Measurements from ENCODE around the gene TMTC2. TPM values are rescaled to one million over a fixed set of nuclear protein-coding genes. Genes with fewer than 3 reads are reported as not detected.
"Not testable (repeated sequence)": the region's sequence is repeated elsewhere in the genome, so short reads cannot be mapped to it uniquely, and the experiment has no call there.

The TMTC2 gene
- total RNA-seq, 1 donor from 2014 or later: 41.3 TPM

GRCh38 chr12:82841487-82841904, 154.8 kb downstream of the TMTC2 start:
- DNase-seq (ENCODE audit: low spot score): no peak

- DNase-seq (ENCODE audit: low spot score): no peak
Measured at GRCh38 chr12:82842480-82842879, 155.8 kb downstream of the TMTC2 start.

GRCh38 chr12:82845076-82845475, 158.4 kb downstream of the TMTC2 start:
- DNase-seq (ENCODE audit: low spot score): not testable (repeated sequence)

GRCh38 chr12:82848845-82849244, 162.1 kb downstream of the TMTC2 start:
- DNase-seq (ENCODE audit: low spot score): no peak

GRCh38 chr12:82852529-82852928, 165.8 kb downstream of the TMTC2 start:
- DNase-seq (ENCODE audit: low spot score): no peak

- DNase-seq (ENCODE audit: low spot score): no peak
Measured at GRCh38 chr12:82855872-82856271, 169.2 kb downstream of the TMTC2 start.

- no peak for DNase-seq (ENCODE audit: low spot score)
Measured at GRCh38 chr12:82857276-82857675, 170.6 kb downstream of the TMTC2 start.

- no peak for DNase-seq (ENCODE audit: low spot score)
Measured at GRCh38 chr12:82857911-82858533, 171.3 kb downstream of the TMTC2 start.

GRCh38 chr12:82858534-82858917, 171.8 kb downstream of the TMTC2 start:
- DNase-seq (ENCODE audit: low spot score): no peak

GRCh38 chr12:82862069-82862841, 175.5 kb downstream of the TMTC2 start:
- no peak for DNase-seq (ENCODE audit: low spot score)

GRCh38 chr12:82862876-82863649, 176.4 kb downstream of the TMTC2 start:
- no peak for DNase-seq (ENCODE audit: low spot score)

- DNase-seq (ENCODE audit: low spot score): no peak
Measured at GRCh38 chr12:82866227-82866775, 179.6 kb downstream of the TMTC2 start.

- DNase-seq (ENCODE audit: low spot score): no peak
Measured at GRCh38 chr12:82866946-82867345, 180.2 kb downstream of the TMTC2 start.

- no peak for DNase-seq (ENCODE audit: low spot score)
Measured at GRCh38 chr12:82867762-82868500, 181.2 kb downstream of the TMTC2 start.

GRCh38 chr12:82870771-82871377, 184.2 kb downstream of the TMTC2 start:
- no peak for DNase-seq (ENCODE audit: low spot score)

- no peak for DNase-seq (ENCODE audit: low spot score)
Measured at GRCh38 chr12:82872088-82872487, 185.4 kb downstream of the TMTC2 start.

GRCh38 chr12:82873309-82873708, 186.6 kb downstream of the TMTC2 start:
- DNase-seq (ENCODE audit: low spot score): no peak

GRCh38 chr12:82873951-82874350, 187.2 kb downstream of the TMTC2 start:
- no peak for DNase-seq (ENCODE audit: low spot score)

- no peak for DNase-seq (ENCODE audit: low spot score)
Measured at GRCh38 chr12:82874945-82875344, 188.2 kb downstream of the TMTC2 start.

GRCh38 chr12:82876075-82876474, 189.4 kb downstream of the TMTC2 start:
- no peak for DNase-seq (ENCODE audit: low spot score)

- no peak for DNase-seq (ENCODE audit: low spot score)
Measured at GRCh38 chr12:82877963-82878362, 191.3 kb downstream of the TMTC2 start.
